Right renal cortex interstitium (tissue), 3 donors: ENCODE data around the gene SYNC. TPM values are rescaled to one million over a fixed set of nuclear protein-coding genes. Genes with fewer than 3 reads are reported as not detected.
"Not testable (repeated sequence)": the region's sequence is repeated elsewhere in the genome, so short reads cannot be mapped to it uniquely, and the experiment has no call there.

Experiments used
- DNase-seq, 3 donors: peaks; one replicate each; pipeline ENCODE4 v3.0.0-alpha.2; 2013; ENCODE audit warnings: low read depth in 3 of 3, low spot score in 2 of 3
- polyA plus RNA-seq, 3 donors: library from polyadenylated mRNA; unstranded; fragments of 120-200 nt; gene quantifications; one replicate each; pipeline ENCODE4 v1.2.1, GENCODE V29; 2013; ENCODE audit not compliant: insufficient read length in 3 of 3

SYNC gene
- polyA plus RNA-seq, 3 donors, result 0.97 to 1.9 (median 1.3) TPM

DNA sequence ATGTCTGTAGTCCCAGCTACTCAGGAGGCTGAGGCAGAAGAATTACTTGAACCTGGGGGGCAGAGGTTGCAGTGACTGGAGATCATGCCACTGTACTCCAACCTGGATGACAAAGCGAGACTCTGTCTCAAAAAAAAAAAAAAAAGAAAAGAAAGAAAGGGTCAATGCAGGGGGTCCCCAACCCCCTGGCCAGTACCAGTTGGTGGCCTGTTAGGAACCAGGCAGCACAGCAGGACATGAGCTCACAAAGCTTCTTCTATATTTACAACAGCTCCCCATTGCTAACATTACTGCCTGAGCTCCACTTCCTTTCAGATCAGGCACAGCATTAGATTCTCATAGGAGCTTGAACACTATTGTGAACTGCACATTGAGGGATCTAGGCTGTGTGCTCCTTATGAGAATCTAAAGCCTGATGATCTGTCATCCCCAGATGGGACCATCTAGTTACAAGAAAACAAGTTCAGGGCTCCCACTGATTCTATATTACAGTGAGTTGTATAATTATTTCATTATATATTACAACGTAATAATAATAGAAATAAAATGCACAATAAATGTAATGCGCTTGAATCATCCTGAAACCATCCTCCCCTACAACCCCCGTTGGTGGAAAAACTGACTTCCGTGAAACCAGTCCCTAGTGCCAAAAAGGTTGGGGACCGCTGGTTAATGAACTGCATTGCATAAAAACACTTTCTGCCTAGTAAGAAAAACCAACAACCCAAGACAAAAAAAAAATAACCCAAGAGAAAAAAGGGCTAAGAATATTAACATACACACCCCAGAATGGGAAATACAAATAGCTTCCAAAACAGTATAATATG lies 55.0 kb downstream of the SYNC start:
- no peak for DNase-seq

DNA sequence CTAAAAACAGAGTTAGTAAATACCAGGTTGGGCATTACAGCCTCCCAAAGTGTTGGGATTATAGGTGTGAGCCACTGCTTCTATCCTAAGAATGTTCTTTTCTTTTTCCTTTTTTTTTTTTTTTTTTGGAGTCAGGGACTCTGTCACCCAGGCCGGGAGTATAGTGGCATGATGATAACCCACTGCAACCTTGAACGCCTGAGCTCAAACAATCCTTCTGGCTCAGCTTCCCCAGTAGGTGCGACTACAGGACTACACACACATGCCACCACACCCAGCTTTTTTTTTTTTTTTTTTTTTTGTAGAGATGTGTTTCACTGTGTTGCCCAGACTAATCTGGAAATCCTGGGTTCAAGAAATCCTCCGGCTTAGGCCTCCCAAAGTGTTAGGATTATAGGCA lies 58.1 kb downstream of the SYNC start:
- DNase-seq, result no peak

DNA sequence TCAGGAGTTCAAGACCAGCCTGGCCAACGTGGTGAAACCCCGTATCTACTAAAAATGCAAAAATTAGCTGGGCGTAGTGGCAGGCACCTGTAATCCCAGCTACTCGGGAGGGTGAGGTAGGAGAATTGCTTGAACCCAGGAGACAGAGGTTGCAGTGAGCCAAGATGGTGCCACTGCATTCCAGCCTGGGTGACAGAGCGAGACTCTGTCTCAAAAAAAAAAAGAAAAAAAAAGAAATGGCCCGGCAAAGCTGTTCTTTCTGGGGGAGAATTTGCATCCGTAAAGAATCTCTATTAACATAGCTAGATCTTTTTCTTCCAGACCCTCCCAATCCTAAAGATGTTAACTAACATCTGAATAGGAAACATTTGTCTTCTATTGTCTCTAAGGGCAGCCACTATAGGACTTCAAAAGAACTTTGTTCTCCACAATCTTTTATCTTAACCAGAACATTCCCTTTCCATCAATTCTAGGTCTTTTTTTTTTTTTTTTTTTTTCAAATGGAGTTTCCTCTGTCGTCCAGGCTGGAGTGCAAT lies 60.2 kb downstream of the SYNC start:
- DNase-seq, result not testable (repeated sequence)

DNA sequence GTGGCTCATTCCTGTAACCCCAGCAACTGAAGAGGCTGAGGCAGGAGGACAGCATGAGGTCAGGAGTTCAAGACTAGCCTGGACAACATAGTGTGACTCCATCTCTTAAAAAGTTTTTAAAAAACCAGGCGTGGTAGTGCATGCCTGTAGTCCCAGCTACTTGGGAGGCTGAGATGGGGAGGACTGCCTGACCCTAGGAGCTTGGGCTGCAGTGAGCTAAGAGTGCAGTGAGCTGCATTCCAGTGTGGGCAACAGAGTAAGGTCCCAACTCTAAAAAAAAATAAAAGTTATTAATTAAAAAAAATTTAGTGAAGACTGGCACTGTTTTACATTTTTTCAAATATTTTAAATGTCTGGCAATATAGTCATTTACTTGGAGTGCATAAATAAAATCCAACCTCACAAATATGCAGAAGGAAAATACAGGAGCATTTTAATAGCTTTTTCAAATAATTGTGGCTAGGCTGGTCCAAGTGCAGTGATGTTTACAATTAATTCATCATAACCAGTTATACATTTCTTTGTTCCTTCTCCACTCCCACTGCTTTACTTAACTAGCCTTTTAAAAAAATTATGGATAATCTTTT lies 63.0 kb downstream of the SYNC start:
- DNase-seq, result no peak

DNA sequence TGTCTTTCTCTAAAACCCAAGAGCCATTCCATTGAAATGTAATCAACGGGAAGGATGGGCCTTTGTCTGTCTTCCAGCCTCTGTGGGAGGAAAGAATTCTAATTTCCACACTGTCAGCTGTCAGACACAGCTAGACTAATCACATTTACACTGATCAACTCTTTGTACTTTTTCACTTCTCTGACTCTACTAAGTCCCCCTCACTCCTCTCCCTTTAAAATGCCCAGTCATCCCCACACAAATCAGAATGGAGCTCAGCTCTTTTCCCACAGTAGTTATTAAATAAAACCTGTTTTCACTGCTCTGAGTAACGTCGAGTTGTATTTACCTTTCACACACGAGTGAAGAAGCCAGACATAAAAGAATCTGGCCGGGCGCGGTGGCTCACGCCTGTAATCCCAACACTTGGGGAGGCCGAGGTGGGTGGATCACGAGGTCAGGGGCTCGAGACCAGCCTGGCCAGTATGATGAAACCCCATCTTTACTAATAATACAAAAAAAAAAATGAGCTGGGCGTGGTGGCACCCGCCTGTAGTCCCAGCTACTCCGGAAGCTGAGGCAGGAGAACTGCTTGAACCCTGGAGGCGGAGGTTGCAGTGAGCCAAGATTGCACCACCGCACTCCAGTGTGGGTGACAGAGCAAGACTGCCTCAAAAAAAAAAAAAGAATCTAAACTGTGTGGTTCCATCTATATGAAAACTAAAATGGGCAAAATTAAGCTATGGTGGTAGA lies 65.5 kb downstream of the SYNC start:
- no peak for DNase-seq

DNA sequence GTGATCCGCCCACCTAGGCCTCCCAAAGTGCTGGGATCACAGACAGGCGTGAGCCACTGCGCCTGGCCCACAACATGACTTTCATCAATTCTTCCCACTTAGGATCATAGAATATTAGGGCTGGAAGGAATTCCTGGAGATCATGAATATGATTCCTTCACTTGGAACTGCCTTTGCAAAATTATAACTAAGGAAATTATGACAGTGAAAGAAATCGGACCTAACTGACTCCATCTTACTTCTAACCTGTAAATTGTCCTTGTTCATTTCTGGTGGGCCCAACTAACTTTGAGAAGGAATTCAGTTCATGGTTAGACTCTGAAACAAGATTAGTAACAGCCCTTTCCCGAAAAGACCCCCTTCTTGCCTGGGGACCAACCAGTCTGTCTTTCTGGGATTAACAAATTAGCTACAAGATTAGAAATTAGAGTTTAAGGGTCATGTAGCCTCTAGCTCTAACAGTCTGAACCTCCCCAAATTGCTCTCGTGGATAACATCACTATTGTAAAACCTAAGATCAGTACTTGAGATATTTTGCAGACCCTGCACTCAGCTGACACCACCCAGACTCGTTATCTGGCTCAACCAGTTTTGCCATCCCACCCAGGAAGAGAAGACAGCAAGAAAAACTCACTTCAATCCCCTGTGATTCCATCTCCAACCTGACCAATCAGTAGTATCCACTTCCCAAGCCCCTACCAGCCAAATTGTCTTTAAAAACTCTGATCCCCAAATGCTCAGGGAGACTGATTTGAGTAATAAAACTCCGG lies 66.9 kb downstream of the SYNC start:
- DNase-seq, result no peak

DNA sequence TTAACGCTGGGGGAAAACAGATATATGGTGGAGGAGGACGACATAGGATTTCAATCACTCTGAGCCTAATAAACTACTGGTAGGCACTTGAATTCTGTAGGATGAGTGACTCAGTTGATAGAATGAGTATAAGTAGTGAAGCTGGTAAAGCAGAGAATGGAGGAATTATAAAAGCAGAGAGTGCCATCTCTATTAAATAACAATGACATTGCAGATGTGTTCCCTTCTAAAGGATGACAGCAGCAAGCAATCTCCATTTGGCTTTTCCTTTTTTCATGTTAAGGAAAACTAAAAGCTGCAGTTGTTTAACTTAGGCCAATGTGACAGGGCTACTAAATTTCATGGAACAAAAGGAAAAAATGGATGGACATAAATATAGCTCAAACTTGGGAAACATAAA lies 69.7 kb downstream of the SYNC start:
- no peak for DNase-seq

DNA sequence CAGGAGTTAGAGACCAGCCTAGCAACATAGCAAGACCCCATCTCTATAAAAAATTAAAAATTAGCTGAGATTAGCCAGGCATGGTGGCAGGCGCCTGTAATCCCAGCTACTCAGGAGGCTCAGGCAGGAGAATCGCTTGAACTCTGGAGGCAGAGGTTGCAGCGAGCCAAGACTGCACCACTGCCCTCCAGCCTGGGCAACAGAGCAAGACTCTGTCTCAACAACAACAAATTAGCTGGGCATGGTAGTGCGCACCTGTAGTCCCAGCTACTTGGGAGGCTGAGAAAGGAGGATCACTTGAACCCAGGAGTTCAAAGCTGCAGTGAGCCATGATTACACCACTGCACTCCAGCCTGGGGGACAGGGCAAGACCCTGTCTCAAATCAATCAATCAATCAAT lies 72.4 kb downstream of the SYNC start:
- not testable (repeated sequence) for DNase-seq

Other genes starting within 250 kb of the SYNC start
- 1 to 10 TPM in 1 of 3 donors, under 1 TPM in 2; 0.89 to 1.1 (median 1.00) TPM for gene ZBTB8B, start 237.7 kb downstream of the SYNC start, polyA plus RNA-seq
- gene ZBTB8A, start 163.3 kb downstream of the SYNC start, polyA plus RNA-seq, result 10 to 100 TPM; 17.7 to 18.1 (median 18.0) TPM
- 10 to 100 TPM; 38.7 to 48.6 (median 48.0) TPM for gene ZBTB8OS, start 52.2 kb downstream of the SYNC start, polyA plus RNA-seq
- gene RBBP4, start 51.6 kb downstream of the SYNC start, polyA plus RNA-seq, result 100 to 1,000 TPM; 356 to 360 (median 357) TPM
- 10 to 100 TPM; 63.1 to 64.2 (median 64.0) TPM for gene YARS1, start 114.6 kb upstream of the SYNC start, polyA plus RNA-seq
- gene S100PBP, start 114.9 kb upstream of the SYNC start, polyA plus RNA-seq, result 10 to 100 TPM; 30.5 to 33.6 (median 31.0) TPM
- gene FNDC5, start 168.1 kb upstream of the SYNC start, polyA plus RNA-seq, result 10 to 100 TPM; 45.6 to 60.6 (median 46.6) TPM
- gene HPCA, start 183.7 kb upstream of the SYNC start, polyA plus RNA-seq, result under 1 TPM; 0.25 to 0.35 (median 0.33) TPM
- gene TMEM54, start 198.6 kb upstream of the SYNC start, polyA plus RNA-seq, result 1 to 10 TPM; 4.4 to 9.9 (median 7.6) TPM